ENCODE measurements around the gene CSN1S1. TPM values are rescaled to one million over a fixed set of nuclear protein-coding genes. Genes with fewer than 3 reads are reported as not detected.

Gene CSN1S1
- total RNA-seq: not detected in 2 replicates

DNA sequence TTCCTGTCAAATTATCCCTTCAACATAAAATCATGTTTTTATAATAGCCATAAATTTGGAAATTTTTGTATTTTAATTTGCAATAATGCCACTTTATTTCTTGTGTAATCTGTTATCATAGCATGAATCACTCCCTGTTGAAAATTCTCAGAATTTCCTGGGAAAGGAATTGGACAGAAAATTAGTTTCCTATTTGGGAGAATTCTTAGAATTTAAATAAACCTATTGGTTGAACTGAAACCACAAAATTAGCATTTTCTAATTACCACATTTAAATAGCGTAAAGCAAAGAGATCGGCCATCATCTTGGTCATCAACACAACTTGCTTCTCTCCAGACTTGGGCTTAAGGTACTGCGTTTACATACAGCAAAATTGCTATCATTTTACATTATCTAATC is at the start of gene CSN1S1:
CSN1S1 (plus strand) TSS at position 301 of the 400 bp plus-strand sequence. CDS start 1,488 bp downstream, outside the sequence.

DNA sequence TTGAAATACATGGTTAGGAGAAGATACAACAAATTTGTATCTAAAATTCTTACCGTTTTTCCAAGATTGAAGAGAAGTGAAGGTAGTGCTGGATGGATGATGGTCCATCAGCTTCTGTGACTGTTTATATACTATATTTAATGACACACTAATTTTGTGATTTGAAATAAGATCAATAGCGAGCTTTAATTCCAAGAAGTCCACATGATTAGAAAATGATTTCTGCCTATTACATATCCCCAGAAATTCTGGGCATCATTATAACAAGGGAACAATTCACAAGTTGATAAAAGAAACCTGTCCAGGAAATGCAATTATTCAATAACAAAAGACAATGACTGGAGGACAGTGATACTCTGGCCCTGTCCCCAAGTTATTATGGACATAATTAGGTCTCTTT is 34.8 kb downstream of the CSN1S1 start, which contains the start of gene CSN2:
CSN2 (minus strand) TSS at position 101 of the 400 bp plus-strand sequence. CDS start 4,733 bp downstream, outside the sequence.

GRCh38 chr4:69995526-69996016 is 64.7 kb downstream of the CSN1S1 start, which contains the start of gene STATH:
STATH (plus strand) TSS chr4:69995966; CDS start chr4:69998438, 2,472 bp downstream.

Other genes starting within 250 kb of the CSN1S1 start
- gene SULT1B1, start 170.4 kb upstream of the CSN1S1 start, total RNA-seq: 3.0 and 4.6 TPM in 2 replicates
- gene SULT1E1, start 70.9 kb upstream of the CSN1S1 start, total RNA-seq: 4.2 and 12.0 TPM in 2 replicates
- not detected in 2 replicates for gene CSN2, start 34.7 kb downstream of the CSN1S1 start, total RNA-seq
- gene STATH, start 64.9 kb downstream of the CSN1S1 start, total RNA-seq: not detected in 2 replicates
- not detected in 2 replicates for gene HTN3, start 97.4 kb downstream of the CSN1S1 start, total RNA-seq
- gene HTN1, start 119.4 kb downstream of the CSN1S1 start, total RNA-seq: not detected in 2 replicates
- not detected in 2 replicates for gene PRR27, start 223.2 kb downstream of the CSN1S1 start, total RNA-seq

All from aortic smooth muscle cell (primary cell).